ENCODE data around the gene CDCA7.

Gene CDCA7

GRCh38 chr2:173354073-173354581 is 545 bp upstream of the CDCA7 start:
- no peaks in the 10 kb centered on the region for H3K27me3 ChIP-seq (replicated peaks; ENCODE audit: control insufficient read depth, insufficient read depth, low read length)
- no peak for TF ChIP-seq CTCF (IDR thresholded peaks at IDR 0.05; ENCODE audit: insufficient read depth, low read length, poor library complexity, severe bottlenecking)
- peak overlapping the region; percentile 89 for H3K4me3 ChIP-seq (replicated peaks; ENCODE audit: low read depth, low read length)
- no peaks in the 10 kb centered on the region for H3K36me3 ChIP-seq (ENCODE audit: control insufficient read depth, insufficient read depth, low read length)
- DNase-seq (ENCODE audit: extremely low read depth, insufficient read length): no peak

DNA sequence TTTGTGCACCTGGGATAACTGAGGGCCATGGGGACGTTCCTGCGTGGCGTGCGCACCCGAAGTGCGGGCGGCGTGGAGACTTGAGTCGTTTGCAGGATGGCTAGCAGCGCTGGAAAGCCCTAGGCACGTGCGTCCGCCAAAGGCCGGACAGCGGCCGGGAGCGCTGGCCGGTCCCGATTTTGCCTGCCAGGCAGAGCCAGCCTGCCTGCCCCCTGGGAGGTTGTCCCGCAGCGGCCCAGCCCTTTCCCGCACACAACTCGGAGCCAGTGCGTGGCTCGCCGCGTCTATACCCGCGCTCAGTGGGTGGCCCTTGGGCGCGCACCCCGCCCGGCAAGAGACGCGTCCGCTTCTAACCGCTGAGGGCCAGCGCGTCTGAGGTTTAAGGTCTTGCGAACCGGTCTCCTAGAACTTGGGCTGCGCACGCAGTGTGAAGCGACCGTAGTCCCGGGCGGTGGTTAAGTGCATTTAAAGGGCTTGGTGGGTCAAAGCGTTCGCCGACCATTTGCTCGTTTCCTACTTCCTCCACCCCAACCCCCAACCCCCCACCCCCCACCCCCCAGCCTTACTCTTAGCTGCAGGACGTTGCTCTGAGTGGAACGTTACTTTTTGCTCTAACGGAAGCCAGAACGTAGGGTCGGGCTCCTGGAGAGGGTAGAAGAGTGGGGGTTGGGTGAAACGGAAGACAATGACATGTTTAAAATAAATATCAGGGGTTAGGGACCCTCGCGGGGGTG is 627 bp downstream of the CDCA7 start:
- TF ChIP-seq CTCF (IDR thresholded peaks at IDR 0.05; ENCODE audit: insufficient read depth, low read length, poor library complexity, severe bottlenecking): no peak
- Histone ChIP-seq H3K36me3 (ENCODE audit: control insufficient read depth, insufficient read depth, low read length) (no peaks in the 10 kb centered on the region), H3K27me3 (replicated peaks; ENCODE audit: control insufficient read depth, insufficient read depth, low read length) (no peaks in the 10 kb centered on the region), H3K4me3 (replicated peaks; ENCODE audit: low read depth, low read length) (peak overlapping the region; percentile 89)
- DNase-seq (ENCODE audit: extremely low read depth, insufficient read length): peak; percentile 78

- Histone ChIP-seq H3K27me3 (replicated peaks; ENCODE audit: control insufficient read depth, insufficient read depth, low read length) (no peaks in the 10 kb centered on the region), H3K36me3 (ENCODE audit: control insufficient read depth, insufficient read depth, low read length) (no peaks in the 10 kb centered on the region), H3K4me3 (replicated peaks; ENCODE audit: low read depth, low read length) (peak overlapping the region; percentile 89)
- TF ChIP-seq CTCF (IDR thresholded peaks at IDR 0.05; ENCODE audit: insufficient read depth, low read length, poor library complexity, severe bottlenecking): no peak
- no peak for DNase-seq (ENCODE audit: extremely low read depth, insufficient read length)
Observed at GRCh38 chr2:173355866-173356508, 1.3 kb downstream of the CDCA7 start.

DNA sequence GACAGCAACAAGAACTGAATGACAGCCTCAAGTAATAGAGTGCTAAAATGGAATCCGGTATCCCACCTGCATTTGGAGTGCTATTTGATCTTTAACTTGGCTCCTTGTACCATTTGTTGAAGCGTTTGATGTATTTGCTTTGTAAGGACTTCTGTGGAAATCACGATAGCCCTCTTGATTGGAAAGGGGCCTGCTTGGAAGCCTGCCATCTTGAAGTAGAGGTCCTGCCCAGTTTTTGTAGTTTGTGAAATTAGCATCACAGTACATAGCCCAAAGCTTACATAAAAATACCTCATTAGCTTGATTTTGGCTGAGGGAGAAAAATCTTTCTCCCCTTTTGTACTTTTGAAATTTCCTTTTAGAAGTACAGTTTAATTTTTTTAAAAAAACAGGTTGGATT is 2.7 kb downstream of the CDCA7 start:
- no peak for DNase-seq (ENCODE audit: extremely low read depth, insufficient read length)
- TF ChIP-seq CTCF (IDR thresholded peaks at IDR 0.05; ENCODE audit: insufficient read depth, low read length, poor library complexity, severe bottlenecking): no peak
- no peaks in the 10 kb centered on the region for H3K36me3 ChIP-seq (ENCODE audit: control insufficient read depth, insufficient read depth, low read length)
- H3K4me3 ChIP-seq (replicated peaks; ENCODE audit: low read depth, low read length): no peak overlapping the region
- no peaks in the 10 kb centered on the region for H3K27me3 ChIP-seq (replicated peaks; ENCODE audit: control insufficient read depth, insufficient read depth, low read length)

- H3K36me3 ChIP-seq (ENCODE audit: control insufficient read depth, insufficient read depth, low read length): peaks cover 2% of the 10 kb centered on the region; the same call in 1 of the 2 replicates
- H3K27me3 ChIP-seq (replicated peaks; ENCODE audit: control insufficient read depth, insufficient read depth, low read length): no peaks in the 10 kb centered on the region
- no peak for TF ChIP-seq CTCF (IDR thresholded peaks at IDR 0.05; ENCODE audit: insufficient read depth, low read length, poor library complexity, severe bottlenecking)
- peak overlapping the region; percentile 26 for H3K4me3 ChIP-seq (replicated peaks; ENCODE audit: low read depth, low read length)
- no peak for DNase-seq (ENCODE audit: extremely low read depth, insufficient read length)
Observed at GRCh38 chr2:173358616-173359015, 3.9 kb downstream of the CDCA7 start.

Data from GM06990 (cell line).